Measurements from ENCODE around the gene SPATA32.

- TF ChIP-seq POU6F1 (CRISPR knock-in tag; IDR thresholded peaks at IDR 0.05; ENCODE audit: borderline replicate concordance, low read depth) (no peak), PPARA (CRISPR knock-in tag; IDR thresholded peaks at IDR 0.05; ENCODE audit: borderline replicate concordance) (no peak), TCF4 (CRISPR knock-in tag; IDR thresholded peaks at IDR 0.05; ENCODE audit: borderline replicate concordance) (no peak), PATZ1 (CRISPR knock-in tag; IDR thresholded peaks at IDR 0.05; ENCODE audit: borderline replicate concordance) (no peak)
Measured at GRCh38 chr17:45277216-45277849, 15.4 kb upstream of the SPATA32 start.

Measured in SK-N-SH treated with all-trans-retinoic acid at 6 μM for 48 hours (cell line).